ENCODE results near the gene ROBO3. TPM values are rescaled to one million over a fixed set of nuclear protein-coding genes. Genes with fewer than 3 reads are reported as not detected.

Gene ROBO3, protein sequence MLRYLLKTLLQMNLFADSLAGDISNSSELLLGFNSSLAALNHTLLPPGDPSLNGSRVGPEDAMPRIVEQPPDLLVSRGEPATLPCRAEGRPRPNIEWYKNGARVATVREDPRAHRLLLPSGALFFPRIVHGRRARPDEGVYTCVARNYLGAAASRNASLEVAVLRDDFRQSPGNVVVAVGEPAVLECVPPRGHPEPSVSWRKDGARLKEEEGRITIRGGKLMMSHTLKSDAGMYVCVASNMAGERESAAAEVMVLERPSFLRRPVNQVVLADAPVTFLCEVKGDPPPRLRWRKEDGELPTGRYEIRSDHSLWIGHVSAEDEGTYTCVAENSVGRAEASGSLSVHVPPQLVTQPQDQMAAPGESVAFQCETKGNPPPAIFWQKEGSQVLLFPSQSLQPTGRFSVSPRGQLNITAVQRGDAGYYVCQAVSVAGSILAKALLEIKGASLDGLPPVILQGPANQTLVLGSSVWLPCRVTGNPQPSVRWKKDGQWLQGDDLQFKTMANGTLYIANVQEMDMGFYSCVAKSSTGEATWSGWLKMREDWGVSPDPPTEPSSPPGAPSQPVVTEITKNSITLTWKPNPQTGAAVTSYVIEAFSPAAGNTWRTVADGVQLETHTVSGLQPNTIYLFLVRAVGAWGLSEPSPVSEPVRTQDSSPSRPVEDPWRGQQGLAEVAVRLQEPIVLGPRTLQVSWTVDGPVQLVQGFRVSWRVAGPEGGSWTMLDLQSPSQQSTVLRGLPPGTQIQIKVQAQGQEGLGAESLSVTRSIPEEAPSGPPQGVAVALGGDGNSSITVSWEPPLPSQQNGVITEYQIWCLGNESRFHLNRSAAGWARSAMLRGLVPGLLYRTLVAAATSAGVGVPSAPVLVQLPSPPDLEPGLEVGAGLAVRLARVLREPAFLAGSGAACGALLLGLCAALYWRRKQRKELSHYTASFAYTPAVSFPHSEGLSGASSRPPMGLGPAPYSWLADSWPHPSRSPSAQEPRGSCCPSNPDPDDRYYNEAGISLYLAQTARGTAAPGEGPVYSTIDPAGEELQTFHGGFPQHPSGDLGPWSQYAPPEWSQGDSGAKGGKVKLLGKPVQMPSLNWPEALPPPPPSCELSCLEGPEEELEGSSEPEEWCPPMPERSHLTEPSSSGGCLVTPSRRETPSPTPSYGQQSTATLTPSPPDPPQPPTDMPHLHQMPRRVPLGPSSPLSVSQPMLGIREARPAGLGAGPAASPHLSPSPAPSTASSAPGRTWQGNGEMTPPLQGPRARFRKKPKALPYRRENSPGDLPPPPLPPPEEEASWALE (N-terminal part only)
- 10 to 100 TPM; 18.8 to 30.8 (median 21.3) TPM for polyA plus RNA-seq (ENCODE audit: insufficient read length in 4 of 4)

DNA sequence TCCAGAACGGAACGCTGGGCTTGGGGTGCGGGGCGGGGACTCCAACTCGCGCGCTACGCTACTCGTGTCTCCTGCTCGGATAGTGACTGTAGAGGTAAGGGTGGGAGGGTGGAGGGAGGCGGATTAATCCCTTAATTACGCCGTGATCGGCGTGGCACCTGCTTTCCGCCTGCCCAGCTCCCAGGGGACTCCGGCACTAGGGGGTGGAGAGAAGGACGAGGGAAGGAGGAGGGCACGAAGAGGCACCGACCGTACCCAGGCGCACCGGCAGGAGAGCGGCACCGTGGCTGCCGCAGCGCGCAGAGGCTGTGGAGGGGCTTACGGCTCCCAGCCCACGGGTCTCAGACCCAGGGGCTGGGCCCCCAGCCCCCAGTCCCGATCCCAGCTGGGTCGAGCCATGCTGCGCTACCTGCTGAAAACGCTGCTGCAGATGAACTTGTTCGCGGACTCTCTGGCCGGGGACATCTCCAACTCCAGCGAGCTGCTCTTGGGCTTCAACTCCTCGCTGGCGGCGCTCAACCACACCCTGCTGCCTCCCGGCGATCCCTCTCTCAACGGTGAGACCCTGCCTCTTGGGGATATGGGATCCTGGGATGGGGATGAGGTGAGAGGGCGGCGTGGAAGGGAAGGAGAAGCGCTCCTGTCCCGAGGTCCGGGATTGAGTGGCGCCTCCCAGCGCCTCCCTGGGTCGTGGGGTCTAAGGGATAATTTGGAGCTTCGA, at the start of gene ROBO3:
Gene ROBO3 (plus strand): TSS at position 252 of the 721 bp plus-strand sequence. CDS start 146 bp downstream, at position 398.
- no peak for DNase-seq (ENCODE audit: low read depth in 4 of 4, low spot score in 3 of 4)

DNA sequence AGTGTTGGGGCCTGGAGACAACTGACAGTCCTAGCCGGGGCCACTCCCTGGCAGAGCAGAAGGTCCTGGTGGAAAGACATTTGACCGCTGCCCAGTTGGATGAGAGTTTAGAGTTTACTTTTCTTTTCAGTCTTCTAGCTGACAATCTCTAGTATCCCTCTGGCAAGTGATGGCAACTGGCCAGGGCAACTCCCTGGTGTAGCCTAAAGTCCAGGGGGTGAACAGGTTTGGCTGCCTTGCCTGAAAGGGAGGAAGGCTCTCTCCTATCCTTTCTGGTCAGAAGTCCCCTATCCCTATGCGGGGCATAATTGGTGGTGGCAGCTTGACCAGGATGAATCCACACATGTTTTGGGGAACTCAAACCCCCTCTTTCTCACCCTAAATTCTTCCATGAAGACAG, 48.2 kb upstream of the ROBO3 start:
- DNase-seq (ENCODE audit: low read depth in 4 of 4, low spot score in 3 of 4), result no peak

DNA sequence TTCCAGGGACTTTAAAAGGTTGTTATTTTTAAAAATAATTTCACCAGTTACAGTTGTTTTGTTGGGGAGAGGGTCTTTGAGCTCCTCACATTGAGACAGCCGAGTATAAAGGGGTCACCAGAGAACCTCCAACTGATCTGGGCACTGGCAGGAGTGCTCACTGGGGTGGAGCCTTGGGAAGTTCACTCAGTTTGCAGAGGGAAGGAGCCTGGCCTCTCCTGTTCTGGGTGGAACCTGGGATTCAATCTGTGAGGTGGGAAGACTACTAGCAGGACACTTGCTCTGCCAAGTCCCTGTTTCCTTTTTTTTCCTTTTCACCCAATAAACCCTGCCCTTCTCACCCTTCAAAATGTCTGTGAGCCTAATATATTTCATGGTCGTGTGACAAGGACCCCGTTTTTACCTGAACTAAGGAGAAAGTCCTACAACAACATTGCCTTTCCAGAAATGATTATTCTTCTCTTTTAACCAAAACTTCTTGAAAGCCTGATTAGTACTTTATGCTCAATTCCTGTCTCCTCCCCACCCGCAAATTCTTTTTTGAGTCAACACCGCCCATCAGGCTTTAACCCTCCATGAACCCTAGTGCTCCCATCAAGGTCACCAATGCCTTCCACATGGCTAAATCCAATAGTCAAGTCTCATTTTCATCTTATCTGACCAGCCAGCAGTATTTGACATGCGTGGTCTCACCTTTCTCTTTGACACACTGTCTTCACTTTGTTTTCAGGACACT, 43.1 kb upstream of the ROBO3 start:
- DNase-seq (ENCODE audit: low read depth in 4 of 4, low spot score in 3 of 4), result no peak

DNA sequence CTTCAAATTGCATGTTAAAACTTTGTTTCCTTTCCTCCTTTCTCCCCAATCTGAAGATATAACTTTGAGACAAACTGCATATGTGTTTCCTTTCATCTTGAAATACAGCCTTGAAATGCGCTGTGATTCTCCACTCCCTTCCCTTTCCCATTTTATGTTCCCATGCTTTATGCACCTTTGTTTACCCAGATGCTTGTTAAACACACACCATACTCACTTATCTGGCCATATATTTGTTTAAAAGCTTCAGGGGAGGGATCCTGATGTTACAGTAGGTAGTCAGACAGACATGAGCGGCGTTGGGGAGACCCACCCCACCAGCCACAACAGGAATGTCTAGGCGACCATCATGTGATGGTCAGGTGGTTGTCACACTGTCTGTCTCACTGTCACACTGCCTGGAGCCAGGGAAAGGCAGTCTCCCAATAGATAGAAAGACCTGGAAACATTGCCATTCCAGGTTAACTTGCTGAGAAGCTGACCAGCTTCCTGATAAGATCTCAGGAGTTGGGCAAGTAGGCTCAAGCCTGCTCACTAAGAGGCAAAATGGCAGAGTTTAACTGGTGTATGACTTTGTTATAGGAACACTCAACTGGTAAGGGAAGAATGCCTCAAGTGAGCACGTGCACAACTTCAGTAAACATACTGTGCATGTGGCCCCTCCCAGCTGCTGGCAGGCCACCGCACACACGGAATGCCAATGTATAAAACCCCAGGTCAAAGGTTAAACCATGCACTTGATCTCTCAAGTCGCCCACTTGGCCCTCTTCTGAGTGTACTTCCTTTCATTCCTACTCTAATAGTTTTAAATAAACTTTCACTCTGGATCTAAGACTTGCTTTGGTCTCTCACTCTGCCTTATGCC, 41.5 kb upstream of the ROBO3 start:
- no peak for DNase-seq (ENCODE audit: low read depth in 4 of 4, low spot score in 3 of 4)

DNA sequence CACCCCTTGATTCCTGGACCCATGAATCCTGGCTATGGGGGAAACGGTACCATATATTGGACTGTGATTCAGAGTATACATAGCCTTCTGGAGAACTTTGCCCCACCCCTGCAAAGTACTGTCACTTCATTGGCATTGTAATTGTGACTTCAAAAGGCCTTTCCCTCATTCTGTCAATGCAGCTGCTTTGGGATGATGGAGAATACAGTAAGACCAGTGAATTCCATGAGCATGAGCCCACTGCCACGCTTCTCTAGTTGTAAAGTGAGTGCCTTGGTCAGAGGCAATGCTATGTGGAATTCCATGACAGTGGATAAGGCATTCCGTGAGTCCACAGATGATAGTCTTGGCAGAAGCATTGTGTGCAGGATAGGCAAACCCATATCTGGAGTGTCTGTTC, 39.4 kb upstream of the ROBO3 start:
- no peak for DNase-seq (ENCODE audit: low read depth in 4 of 4, low spot score in 3 of 4)

DNA sequence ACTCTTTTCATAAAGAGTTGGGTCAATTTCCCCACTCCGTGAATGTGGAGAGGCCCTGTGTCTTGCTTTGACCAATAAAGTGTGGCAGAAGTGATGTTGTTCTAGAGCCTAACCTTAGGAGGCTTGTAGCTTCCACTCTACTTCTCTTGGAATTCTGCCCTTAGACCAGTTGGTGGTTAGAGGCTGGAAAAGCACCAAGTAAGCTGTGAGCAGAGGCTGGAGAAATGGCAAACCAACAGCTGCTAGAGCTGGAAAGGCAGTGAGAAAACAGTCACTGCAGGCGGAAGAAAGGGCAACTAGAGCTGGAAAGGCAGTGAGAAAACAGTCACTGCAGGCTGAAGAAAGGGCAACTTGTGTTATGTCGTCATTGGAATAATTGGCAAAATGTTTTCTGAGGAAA, 35.2 kb upstream of the ROBO3 start:
- DNase-seq (ENCODE audit: low read depth in 4 of 4, low spot score in 3 of 4), result no peak

DNA sequence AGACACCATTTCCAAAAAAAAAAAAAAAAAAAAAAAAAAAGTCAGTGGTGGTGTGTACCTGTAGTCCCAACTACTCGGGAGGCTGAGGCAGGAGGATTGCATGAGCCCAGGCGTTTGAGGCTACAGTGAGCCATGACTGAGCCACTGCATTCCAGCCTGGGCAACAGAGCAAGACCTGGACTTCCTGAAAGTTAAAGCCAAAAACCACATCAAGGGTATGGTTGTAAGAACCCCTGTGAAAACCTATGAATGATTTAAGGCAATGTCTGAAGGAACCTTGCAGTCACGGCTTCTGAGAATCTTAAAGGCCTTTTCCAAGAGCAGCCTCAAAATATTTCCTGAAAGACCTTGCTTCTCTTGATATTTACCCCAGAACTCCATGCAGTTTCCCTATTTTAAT, 34.5 kb upstream of the ROBO3 start:
- no peak for DNase-seq (ENCODE audit: low read depth in 4 of 4, low spot score in 3 of 4)

DNA sequence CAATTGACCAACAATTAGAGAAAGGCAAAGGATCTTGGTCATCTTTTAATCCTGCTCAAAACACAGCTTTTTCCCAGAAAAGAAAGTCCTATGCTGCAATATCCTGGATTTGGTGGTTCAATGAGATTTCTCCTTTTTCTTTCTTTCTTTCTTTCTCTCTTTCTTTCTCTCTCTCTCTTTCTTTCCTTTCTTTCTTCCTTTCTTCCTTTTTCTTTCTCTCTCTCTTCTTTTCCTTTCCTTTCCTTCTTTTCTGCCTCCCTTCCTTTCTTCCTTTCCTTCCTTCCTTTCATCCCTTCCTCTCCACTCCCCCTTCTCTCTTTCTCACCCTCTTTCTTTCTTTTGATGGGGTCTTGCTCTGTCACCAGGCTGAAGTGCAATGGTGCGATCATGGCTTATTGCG, 33.3 kb upstream of the ROBO3 start:
- no peak for DNase-seq (ENCODE audit: low read depth in 4 of 4, low spot score in 3 of 4)

DNA sequence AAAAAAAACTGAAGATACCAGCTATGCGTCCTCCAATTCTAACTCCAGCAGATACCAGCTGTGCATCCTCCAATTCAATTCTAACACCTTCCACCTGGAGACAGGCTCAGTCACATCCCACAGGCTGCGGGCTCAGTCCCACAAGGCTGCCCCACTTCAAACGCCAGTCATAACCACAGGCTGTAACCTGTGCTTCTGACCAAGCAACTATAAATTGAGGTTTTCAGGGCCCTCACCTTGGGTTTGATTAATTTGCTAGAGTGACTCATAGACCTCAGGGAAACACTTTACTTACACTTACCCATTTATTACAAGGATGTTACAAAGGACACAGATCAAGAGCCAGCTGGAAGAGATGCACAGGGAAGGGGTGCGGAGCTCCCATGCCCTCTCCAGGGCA, 32.7 kb upstream of the ROBO3 start:
- no peak for DNase-seq (ENCODE audit: low read depth in 4 of 4, low spot score in 3 of 4)

DNA sequence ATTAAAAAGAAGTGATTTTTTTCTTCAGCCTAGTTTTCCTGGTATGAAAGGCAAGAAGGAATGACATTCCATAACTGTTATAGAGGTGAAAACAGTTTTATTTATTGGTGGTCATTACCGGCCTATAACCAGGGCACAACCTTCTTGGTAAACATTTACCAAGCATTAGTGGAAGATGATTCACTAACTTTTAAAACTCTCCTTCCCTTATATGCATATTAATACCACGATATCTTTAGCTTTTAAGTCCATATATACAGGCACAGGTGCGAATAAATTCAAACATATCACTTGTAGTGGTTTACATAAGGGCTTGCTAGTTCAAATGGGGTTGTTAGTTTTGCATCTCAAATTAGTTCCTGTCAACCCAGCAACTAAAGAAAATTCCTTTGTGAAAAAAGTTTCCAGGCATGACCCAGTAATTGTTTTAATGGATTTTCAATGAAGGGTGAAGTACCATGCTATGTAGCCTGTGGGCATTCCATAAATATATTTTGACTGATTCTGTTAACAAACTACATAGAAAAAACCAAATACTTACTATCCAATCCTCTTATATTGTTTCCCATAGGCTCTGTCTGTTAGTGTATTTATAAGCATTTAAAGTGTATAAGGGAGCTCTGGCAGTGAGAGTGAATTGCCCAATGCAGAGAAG, 30.6 kb upstream of the ROBO3 start:
- DNase-seq (ENCODE audit: low read depth in 4 of 4, low spot score in 3 of 4), result no peak

DNA sequence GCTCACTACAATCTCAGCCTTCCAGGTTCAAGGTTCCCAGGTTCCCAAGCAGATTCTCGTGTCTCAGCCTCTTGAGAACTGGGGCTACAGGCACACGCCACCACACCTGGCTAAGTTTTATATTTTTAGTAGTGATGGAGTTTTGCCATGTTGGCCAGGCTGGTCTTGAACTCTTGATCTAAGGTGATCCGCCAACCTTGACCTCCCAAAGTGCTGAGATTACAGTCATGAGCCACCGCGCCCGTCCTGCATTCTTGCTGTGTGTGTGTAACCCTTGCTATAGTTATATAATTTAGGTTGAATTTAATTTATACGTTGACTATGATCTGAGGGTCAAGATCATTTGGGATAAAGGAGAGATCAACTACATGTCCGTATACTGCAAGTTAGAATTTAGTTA, 29.3 kb upstream of the ROBO3 start:
- DNase-seq (ENCODE audit: low read depth in 4 of 4, low spot score in 3 of 4), result no peak

DNA sequence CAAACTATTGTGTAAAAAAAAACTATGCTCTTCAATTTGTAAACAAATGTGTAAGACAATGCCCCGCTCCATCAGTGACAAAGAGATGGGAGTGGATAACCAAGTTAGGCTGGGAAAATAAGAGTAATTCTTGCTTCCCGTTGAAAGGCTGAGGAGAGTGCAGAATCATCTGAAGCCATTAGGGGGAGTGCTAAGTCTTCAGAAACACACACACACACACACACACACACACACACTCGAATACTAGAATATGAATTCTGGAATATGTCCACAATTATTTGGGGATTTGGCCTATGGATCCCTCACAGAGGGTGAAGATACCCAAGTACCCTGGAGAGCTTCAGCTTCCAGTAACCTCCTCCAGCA, 27.8 kb upstream of the ROBO3 start:
- no peak for DNase-seq (ENCODE audit: low read depth in 4 of 4, low spot score in 3 of 4)

DNA sequence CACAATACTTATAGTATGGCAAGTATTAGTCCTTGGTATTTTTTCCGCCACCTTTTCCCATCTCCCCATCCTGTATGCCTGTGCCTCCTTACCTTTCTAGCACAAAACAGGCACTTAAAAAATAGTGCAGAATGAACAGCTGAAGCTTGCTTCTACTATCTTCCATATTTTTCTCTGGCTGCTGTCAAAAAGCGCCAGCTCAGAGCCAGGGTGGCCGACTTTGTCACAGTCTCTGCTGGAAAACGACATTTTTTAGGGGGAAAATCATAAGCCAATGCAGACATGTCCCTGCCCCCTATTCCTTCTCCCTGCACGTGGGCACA, 26.5 kb upstream of the ROBO3 start:
- no peak for DNase-seq (ENCODE audit: low read depth in 4 of 4, low spot score in 3 of 4)

DNA sequence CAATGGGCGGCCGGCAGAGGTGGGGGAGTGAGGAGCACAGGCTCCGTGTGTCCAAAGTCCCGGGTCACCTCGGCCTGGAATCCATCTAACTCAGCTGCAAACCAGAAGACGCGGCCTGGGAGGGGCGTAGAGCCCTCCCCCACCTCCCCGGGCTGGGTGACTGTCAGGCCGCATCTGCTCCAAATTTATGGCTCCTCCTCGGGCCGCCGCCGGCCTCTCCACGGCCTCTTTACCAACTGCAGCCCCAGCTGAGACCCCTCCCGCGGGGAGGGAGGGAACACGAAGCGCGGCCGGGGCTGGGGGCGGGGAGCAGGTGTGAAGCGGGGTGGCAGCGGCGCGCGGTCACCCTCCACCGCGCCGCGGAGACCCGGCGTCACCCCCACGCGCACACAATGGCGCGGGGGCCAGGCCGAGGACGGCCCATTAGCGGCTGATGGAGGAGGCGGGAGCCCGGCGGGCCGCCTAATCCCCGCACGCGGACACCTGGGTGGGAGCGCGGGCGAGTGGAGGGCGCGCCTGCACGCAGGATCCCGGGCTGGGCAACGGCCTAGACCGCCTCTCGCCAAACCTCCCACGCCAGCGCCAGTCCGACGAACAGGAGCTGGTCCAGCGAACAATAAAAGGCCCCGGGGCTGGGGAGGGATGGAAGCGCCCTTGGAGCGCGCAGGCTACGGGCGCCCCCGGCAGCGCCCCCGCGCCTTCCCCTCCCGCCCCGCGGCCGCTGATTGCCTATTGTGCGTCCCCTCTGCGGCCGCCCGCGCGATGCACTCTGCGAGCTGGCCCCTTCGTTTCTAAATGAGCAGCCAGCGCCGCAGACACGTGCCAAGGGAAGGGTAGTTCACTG, 25.9 kb upstream of the ROBO3 start:
- DNase-seq (ENCODE audit: low read depth in 4 of 4, low spot score in 3 of 4), result no peak

DNA sequence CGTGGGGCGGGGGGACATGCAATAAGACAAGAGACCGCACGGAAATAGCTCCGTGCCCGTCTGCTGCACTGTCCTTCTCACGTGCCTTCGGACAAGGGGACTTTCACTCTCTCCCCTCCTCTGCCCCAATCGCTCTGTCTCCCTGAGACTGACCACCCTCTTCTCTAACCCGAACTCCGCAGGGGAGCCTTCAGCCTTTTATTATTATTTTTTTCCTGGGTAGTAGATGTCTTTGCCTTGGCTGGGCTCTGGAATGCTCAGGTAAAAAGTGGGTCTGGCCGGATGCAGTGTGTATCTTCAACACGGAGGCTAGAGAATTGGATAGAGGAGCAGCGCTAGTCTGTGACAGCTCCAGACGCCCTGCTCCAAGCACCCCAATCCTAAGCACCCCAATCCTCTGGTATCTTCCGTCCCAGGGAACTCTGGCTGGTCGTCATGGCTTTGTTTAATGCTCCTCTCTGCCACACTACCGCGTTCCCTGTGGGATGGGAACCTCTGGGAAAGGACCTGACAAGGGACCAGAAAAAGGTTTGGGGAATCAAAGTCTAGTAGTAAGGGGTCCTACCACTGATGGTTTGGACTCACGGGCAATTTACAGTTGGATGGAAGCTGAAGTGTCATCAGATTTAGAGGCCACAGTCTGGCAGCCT, 25.1 kb upstream of the ROBO3 start:
- DNase-seq (ENCODE audit: low read depth in 4 of 4, low spot score in 3 of 4), result no peak

DNA sequence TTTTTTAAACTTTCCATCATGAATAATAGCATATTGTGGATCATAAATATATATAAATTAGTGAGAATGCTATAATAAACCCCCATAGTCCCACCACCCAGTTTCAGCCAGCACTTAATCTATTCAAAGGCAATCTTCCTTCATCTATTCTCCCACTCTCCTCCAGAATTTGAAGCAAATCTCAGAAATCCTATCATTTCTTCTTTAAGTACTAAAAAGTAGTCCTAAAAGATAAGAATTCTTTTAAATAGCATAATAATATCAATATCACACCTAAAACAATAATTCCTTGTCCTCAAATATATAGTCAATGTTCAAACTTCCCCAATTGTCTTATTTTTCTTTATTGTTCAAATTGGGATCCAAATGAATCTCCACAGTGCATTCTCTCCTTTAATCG, 24.6 kb upstream of the ROBO3 start:
- DNase-seq (ENCODE audit: low read depth in 4 of 4, low spot score in 3 of 4), result no peak

DNA sequence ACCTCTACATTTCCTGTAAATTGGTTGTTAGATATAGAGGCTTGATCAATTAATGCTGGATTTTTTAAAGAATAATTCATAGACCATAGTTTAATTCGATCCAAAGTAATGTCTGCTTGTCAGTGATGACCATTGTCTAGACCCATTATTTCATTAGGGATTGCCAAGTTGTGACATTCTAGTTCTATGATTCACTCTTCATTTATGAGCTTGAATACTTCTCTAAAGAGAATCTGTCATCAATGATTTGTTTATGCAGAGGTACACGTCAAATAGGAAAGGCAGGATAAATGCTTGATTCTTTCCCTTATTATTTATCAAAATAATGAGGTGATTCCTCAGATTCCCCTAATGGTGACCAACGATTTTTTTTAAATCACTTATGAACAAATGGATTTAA, 24.0 kb upstream of the ROBO3 start:
- DNase-seq (ENCODE audit: low read depth in 4 of 4, low spot score in 3 of 4), result no peak
